Measurements from ENCODE around the gene FXYD1.

DNA sequence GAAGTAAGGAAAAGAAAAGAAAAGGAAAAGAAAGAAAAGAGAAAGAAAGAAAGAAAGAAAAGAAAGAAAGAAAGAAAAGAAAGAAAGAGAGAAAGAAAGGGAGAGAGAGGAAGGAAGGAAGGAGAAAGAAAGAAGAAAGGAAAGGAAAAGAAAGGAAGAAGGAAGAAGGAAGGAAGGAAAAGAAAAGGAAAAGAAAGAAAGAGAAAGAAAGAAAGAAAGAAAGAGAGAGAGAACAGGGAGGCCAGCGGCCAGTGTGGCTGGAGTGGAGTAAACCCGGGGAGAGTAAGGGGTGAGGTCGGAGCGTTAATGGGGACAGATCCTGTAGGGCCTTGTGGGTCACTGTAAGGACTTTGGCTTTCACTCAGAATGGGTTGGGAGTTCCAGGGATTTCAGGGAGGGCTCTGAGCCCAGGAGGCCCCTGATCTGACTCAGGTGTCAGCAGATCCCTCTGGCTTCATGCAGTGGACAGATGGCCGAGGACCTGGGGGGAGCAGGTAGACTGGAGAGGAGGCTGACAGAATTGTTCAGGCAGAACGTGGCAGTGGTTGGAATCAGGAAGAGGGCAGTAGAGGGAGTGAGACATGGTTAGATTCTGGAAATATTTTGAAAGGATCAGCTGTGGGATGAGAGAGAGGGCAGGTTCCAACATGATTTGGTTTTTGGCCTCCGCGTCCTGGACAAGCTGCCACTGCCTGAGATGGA lies 42.8 kb upstream of the FXYD1 start:
- TF ChIP-seq, protein P1, sequence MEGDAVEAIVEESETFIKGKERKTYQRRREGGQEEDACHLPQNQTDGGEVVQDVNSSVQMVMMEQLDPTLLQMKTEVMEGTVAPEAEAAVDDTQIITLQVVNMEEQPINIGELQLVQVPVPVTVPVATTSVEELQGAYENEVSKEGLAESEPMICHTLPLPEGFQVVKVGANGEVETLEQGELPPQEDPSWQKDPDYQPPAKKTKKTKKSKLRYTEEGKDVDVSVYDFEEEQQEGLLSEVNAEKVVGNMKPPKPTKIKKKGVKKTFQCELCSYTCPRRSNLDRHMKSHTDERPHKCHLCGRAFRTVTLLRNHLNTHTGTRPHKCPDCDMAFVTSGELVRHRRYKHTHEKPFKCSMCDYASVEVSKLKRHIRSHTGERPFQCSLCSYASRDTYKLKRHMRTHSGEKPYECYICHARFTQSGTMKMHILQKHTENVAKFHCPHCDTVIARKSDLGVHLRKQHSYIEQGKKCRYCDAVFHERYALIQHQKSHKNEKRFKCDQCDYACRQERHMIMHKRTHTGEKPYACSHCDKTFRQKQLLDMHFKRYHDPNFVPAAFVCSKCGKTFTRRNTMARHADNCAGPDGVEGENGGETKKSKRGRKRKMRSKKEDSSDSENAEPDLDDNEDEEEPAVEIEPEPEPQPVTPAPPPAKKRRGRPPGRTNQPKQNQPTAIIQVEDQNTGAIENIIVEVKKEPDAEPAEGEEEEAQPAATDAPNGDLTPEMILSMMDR (IDR thresholded peaks at IDR 0.05; ENCODE audit: extremely low read depth in 1 of 2, insufficient read depth in 1 of 2, low read depth in 1 of 2, low read length in 2 of 2) = no peak
- TF ChIP-seq FOS (IDR thresholded peaks at IDR 0.05; ENCODE audit: borderline replicate concordance, insufficient read depth, low read length) = no peak
- TF ChIP-seq POLR2A (IDR thresholded peaks at IDR 0.05; ENCODE audit: low read depth, low read length) = no peak
